Activated T-cell treated with anti-CD3 and anti-CD28 coated beads for 1 hour (primary cell): Measurements from ENCODE around the gene PARM1.

Experiments
- DNase-seq: peaks from one replicate; pipeline ENCODE4 v3.0.0-alpha.2; 2020; ENCODE audit warnings: low read depth

PARM1 gene

DNA sequence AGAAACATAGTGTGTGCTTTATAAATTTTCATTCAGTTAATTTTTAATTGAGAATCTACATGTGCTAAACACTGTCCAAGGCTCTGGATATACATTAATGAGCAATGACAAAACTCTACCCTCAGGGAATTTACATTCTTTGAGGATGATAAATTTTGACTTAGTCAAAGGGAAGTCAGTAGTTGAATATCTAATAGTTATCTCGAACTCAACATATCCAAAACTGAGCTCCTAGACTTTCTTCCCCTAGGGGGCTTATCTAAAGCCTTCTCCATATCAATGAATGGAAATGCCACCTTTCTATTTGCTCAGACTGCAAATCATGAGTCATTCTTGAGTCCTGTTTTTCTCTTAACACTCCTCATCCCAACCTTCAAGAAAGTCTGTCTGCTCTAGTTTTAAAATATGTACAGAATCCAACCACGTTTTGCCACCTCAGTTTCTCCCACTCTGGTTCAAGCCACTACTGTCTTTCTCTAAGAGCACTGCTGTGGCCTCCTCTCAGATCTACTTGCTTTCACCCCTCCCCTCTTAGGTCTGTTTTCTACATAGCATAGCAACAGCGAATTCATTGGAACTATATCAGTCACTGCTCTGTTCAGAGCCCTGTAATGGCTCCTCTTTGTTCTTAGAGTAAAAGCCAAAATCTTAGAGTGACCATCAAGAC is 9.5 kb downstream of the PARM1 start:
- DNase-seq = no peak

DNA sequence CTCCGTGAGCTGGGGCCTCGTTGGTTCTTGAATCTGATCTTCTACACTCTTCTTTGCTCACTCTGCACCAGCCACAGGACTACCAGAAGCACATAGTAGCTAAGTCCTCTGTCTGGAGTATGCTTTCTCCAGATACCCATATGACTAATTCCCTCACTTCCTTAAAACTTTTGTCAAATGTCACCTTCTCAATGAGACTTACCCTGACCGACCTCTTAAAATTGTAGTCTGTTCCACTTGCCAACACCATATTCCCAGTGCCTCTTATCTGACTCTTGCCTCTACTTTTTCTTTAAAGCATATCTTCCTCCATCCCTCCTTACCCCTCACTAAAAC is 10.0 kb downstream of the PARM1 start:
- no peak for DNase-seq

DNA sequence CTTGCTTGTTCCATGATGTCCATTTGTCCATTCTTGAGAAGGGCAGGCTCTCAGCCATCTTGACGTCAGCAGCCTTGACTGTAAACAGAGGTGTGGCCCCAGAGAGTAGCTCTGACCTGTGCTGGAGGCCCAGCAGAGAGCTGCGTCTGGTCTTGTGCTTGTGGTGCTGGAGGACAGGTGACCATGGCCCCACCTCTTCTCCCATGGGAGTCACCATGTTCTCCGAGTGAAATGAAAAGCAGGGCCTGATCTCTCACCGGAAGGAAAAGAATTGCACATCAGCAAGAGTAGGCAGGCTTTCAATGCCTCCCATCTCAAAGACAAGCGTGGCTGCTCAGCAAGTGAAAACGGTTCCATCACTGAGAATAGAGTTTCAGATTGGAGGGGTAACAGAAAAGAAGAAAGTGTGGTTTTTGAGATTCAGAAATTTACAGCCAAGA is 11.5 kb downstream of the PARM1 start:
- DNase-seq = no peak

DNA sequence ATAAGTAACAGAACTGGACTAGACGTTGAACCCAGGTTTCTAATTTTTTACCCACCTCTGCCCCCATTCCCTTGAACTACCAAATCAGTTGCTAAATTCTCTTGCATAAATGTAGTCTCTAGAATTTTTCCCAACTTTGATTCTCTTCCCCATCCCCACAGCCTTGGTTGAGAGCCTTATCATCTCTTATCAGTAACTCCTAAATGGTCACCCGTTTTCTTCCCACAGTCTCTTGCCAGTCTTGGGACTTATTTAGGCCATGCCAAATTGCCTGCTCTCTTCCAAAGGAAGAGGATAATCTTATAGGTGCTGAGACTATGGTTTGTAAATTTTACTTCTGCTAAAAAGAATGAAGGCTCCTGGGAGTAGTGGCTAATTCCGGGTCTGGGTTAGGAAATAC is 13.3 kb downstream of the PARM1 start:
- no peak for DNase-seq

DNA sequence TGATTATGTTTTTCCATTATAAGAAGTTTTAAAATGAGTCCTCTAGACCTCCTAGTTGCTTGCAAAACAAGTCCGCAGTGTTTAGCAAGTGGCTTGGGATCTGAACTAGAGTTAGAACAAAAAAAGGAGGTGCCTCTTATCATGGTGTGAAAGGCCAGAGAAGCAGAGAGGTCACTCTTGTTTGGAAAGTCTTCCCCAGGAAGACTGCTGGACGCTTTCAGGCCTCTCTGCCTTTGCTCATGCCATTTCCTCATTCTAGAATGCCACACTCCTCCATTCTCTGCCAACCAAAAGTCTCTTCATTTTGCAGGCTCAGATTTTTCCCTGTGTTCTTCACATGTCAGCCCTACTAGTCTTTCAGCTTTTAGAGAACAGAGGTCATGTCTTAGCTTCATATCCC is 14.9 kb downstream of the PARM1 start:
- DNase-seq = no peak

DNA sequence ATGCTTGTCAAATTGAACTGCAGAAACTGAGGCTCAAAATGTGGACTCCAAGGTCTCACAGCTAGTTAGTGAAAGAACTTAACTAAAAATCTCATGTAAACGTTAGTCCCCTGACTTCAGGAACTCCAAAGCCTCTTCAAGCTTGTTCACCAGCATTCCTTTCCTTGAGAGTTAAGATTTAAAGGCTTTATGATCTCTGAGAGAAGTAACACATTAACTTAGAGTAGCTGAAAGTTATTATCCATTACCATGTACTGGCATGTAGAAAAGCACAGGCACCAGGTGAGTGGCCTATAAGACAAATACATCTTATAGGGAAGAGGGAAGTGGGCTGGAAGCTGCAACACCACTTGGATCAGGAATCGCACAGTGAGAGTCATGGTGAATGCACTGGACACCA is 15.3 kb downstream of the PARM1 start:
- no peak for DNase-seq

DNA sequence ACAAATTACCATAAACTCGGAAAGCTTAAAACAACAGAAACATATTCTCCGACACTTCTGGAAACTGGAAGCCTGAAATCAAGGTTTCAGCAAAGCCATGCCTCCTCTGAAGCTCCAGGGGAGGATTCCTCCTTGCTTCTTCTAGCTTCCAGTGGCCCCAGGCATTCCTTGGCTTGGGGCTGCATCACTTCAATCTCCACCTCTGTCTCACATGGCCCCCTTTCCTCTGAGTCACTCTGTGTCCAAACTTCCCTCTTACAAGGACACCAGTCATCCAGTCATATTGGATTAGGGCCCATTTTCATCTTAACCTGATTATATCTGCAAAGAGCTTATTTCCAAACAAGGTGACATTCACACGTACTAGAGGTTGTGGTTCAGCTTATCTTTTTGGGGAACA is 17.3 kb downstream of the PARM1 start:
- no peak for DNase-seq

DNA sequence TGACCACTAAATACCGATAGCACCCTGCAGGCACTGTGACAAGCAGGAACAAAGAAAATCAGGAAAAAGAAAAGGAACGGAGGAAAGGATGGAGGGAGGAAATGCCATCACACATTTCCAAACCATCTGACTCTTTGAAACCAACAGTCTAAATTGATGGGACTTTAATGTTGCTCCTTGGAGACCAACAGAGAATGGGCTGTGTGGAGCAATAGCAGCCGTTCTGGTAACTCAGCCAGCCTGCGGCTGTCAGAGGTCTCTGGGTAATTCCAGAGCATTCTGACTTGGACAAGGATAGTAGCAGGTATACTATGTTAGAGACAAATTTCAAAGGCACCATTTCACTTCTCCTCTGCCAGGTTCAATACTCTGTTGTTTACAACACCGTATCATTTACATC is 18.0 kb downstream of the PARM1 start:
- DNase-seq = no peak

DNA sequence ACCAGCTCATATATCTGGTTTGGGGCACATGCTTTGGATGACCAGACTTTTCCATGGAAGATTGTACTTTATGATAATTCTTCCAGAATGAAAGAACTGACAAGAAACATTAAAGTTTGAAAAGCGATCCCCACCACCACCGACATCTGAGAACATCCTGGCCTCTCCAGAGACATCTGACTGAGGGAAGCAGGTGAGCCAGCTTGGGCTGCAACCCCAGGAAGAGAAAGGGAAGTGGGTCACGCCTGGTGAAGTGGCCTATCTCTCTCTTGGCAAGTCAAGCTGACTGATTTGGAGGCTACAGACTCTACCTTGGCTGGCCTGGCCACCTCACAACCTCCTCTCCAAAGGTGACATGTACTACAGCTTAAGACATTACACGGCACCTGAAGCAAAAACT is 20.7 kb downstream of the PARM1 start:
- DNase-seq = no peak

DNA sequence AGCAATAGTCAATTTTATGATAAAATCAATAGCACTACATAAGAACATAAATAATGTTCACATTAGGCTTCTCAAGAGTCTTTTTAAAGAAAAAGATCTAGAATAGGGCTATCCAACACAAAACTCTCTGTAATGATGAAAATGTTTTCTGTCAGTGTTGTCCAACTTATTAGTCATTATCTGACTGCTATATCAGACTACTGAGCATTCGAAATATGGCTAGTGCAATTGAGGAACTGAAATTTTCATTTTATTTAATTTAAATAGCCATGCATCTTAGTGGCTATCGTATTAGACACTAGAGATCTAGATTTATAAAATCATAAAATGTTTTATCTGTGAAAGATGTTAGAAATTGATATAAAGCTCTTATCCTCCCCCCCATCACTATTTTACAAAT is 26.0 kb downstream of the PARM1 start:
- no peak for DNase-seq

DNA sequence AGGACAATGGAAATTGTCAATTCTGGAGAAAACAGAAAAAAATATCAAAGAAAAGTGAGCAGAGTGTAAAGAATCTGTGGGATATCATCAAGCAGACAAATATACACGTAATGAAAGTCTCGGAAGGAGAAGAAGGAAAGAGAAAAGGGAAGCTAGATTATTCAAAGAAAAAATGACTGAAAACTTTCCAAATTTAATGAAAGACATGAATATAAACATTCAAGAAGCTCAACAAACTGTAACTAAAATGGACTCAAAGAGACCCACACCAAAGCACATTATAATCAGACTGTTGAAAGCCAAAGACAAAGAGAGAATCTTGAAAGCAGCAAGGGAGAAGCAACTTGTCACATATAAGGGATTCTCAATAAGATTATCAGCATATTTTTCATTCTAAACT is 28.3 kb downstream of the PARM1 start:
- no peak for DNase-seq

DNA sequence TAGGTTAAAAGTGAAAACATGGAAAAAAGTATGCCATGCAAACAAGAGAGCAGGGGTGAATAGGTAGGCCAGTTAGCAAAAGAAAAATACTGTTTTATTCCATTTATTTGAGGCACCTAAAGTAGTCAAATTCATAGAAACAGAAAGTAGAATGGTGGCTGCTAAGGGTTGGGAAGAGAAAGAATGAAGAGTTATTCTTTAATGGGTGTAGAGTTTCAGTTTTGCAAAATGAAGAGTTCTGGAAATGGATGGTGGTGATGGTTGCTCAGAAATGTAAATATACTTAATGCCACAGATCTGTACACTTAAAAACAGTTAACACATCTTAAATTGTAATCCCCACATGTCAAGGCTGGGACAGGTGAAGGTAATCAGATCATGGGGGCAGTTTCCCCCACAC is 29.7 kb downstream of the PARM1 start:
- no peak for DNase-seq

DNA sequence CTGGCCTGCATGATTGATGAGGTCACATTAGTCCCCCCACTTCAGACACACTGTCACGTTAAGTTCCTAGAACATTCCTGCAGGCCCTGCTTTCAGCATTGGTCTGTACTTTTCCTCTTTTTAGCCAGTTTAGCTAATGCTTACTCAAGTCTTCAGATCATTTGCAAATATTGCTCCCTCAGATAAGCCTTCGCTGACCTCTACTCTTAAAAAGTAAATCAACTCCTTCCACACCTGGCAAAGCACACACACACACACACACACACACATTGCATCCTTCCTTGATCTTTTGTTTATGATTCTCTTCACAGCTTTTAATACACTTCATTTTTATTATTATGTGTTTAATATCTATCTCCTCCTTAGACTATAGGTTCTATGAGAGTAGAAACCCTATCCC is 31.4 kb downstream of the PARM1 start:
- no peak for DNase-seq

DNA sequence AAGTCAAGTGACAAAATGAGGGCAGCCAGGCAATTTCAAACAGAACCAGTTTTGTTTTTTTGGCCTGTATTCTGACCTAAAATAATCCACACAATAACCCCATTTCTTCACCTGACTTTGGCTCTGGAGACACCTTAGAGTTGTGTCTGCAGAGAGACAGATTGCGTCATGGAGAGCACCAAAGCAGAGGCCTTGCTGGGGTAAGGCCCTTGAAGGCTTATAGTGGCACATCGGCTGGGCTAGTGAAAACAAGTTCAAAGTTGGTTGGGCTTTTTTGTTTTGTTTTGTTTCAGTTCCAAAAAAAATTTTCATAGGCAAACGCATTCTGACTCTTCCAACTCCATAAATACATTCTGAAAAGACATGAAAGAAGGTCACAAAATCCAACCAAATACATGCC is 34.4 kb downstream of the PARM1 start:
- no peak for DNase-seq

DNA sequence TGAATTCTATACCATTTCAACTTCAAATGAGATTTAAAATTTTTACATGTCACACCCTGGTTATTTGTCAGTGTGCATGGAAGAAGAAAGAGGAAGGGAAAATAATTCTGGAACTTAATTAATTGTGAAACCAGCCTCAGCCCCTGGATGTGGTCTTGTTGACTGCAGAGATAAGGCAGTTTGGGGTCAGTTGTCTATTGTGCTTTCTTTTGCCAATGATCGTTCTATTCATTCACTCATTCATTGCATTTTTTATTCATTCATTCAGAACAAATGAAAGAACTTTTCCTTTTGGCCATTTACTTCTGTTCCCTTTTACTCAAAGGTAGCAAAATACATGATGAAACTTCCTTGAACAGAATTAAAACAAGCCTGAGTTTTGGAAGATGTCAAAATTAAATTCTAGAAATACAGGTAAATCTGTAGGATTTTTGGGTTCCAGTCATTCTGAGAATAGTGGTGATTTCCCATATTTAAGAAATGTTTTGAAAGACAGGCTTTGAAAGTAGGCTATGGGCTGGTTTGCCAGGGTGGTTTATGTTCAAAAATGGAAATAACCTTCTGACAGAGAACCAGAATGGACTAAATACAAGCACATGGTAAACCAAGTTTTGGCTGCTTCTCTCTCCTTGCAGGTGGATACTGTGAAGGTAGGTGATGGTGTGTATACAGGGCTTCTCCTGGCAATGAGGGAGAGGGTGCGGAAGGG is 35.7 kb downstream of the PARM1 start:
- DNase-seq = no peak

DNA sequence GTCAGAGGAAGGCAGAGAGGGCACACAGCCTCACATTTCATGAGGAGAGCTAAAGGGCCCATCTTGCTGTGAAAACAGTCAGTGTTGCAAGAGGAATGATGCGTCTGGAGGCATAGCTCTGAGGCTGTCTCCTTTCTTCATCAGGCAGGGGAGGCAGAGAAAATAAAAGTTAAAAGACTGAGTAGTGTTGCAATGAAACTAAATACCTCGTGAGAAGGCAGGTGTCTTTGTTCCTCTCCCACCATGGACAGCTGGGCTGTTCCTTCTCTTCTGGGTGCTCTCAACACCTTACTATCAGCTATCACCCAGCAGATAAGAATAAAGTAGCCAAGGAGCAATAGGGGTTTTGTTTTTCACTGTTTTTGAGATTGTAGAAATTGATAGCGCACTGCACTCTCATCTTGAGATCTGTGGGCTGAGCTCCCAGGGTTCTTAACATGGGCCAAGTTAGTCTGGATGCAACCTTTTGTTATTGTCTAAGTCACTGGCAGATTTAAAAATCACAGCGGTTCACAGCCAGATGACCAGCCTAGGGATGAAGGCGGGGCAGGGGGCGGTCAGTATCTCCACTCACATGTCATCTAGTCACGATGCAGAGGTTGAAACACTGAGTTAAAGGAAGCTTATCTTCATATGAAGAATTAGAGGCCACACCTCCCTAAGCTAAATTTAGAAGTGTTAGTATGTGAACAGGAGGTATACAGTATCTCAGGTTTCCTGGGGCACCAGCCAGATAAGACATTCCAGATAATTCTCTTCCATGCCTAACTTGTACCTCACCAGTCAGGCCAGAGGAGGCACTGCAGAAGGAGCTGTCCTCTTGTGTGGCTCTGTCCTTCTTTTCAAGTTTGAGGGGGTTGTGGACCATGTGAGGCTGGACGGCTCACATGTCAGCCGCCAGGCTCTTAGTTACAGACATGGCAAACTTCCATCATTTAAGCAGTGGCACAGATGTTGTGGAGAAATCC is 36.9 kb downstream of the PARM1 start:
- DNase-seq = no peak

DNA sequence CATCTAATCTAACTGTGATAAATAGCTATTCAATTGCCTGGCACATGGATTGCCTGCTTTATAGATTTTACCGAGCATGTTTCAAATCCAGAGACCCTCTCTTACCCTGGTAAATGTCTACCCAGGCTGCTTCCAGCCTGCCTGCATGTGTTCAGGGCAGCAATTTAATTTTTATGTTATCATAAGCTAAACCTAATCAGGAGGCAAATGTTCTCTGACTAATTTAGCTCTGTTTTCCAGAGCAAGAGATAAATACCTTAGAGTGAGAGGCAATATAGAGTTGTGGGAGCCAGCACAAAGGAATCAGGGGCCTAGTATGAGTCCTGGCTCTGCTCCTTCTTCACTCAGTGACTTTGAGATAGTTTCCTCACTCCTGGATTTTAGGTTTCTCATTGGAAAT is 37.7 kb downstream of the PARM1 start:
- no peak for DNase-seq

DNA sequence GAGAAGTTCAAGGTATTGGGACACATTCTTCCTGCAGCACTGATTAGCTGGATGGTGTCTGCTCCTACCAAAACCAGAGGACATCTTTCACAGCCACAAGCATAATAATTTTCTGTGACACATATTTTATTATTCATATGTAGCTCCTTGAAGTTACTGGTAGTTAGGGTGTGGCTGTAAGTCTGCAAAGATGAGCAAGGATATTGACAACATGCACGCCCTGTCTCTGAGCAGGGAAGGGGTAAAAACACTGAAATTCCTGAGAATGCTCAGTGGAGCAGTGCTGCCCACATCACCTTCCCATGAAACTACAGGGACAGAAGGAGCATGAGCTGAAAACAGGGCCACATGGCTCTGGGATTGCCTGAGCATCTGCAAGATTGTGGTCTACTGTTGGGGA is 38.9 kb downstream of the PARM1 start:
- DNase-seq = no peak

DNA sequence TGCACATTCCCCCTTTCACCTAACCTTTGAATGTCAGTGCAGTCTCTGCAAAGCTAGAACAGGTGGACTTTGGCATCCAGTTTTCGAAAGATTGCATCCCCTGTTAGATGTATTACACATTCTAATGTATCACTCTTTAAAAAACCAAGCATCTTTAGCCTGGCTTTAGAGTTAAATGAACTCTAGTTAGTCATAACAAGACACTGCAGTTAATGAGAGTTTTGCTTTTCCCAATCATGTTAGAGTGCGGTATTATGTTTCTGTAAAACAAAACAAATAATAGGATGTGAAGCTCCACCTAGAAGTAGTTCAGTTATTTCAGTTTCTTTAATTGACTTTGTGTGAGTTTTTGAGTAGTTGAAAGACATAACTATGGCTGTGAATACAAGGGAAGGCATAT is 42.2 kb downstream of the PARM1 start:
- DNase-seq = no peak

DNA sequence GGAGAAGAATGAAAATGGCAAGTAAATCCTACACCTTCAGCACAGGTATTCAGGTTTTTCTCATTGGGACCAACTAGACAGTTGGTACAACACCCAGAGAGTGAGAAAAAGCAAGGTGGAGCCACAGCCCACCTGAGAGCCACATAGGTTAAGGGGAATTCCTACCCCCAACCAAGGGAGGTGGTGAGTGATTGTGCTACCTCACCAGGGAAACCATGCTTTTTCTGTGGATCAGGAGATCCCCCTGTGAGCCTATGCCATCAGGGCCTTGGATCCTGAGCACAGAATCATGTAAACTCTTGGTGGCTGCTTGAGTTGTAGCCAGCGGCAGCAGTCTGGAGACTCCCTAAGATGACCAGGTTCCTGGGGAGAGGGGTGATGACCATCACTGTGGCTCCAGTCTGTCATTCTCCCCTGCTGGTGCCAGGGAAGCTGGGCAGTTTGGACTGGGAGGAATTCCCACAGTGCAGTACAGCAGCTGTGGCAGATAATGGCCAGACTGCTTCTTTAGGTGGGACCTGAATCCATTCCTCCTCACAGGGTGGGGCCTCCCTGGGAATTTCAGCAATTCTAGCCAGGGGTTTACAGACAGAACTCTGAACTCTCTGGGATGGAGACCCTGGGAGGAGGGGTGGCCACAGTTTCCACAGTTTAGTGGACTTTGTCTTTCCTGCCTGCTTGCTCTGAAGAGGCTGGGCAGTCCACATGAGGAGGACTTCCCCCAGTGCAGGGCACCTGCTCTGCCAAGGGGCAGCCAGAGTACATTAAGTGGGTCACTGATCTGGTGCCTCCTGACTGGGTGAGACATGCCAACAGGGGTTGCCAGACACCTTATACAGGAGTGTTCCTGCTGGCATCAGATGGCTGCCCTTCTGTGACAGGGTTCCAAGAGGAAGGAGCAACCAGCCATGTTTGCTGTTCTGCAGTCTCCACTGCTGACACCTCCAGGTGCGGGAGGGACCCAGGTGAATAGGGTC is 43.2 kb downstream of the PARM1 start:
- no peak for DNase-seq

DNA sequence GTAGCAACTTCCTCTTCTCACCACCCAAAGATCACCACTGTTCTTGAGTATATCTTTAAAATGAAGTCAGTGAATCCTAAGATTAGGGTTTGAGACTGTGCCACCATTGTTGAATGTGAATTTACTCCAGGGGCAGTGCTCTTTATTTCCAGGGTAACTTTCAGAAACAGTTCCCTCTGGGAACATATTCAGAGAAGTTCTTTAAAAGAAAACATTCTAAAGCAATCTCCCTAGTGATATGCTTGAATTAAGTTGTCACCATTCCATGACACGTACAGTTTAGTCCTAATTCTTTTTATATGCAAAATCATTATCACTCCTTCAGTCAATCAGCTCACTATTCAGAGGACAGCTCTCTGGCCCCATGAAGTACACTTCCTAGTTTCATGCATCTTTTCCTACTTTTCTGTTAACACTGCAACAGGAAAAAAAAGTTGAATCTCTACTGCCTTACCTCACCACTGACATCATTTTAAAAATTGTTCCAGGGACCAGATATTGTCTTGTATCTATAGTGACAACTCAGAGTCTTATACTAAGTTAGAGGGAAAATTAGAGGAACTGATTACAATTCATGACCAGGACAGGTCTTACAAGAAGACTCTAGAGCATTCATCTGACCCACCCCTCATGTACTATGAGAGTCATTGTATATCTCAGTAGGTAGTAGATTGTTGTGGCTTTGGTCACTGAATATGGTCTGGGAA is 49.8 kb downstream of the PARM1 start:
- no peak for DNase-seq
